Measurements from ENCODE around the gene ORM1.

The ORM1 gene

DNA sequence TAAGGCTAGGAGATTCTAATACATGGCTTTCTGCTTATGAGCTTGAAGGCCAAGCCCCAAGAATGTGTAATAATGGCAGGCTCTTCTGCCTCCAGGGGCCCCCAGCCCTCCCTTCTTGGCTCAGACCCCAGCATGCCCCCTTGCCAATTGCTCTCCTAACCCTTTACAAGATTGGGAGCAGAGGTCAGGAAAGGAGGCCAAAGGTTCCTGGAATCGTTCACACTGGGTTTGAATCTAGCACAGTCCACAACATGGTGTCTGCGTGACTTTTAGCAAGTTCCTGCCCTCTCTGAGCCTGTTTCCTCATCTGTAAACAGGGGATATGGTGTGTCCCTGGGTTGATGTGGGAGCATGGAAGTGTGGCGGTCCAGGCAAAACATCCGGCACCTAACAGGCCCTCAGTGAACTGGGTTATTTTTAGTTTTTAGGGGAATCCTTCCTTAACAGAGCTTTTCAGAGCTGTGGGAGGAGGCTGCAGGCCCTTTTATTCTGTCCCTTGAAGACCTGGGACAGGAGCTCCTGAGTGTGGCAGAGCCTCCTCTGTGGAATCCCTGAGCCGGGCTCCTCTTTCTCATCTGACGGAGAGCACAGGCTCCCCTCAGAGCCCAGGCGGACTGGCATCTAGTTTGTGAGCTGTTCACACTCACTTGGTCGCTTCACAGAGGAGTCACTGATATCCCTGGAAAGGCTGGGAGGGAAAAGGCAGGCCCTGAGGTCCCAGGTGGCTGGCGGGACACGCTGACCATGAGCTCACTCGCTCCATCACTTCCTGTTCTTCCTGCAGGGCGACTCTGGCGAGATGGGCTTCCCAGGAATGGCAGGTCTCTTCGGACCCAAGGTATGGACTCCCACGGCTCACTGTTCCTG, 23.4 kb upstream of the ORM1 start:
- Mint-ChIP-seq H3K9me3 (peaks cover 7% of the 10 kb centered on the region), H3K36me3 (peaks cover 4% of the 10 kb centered on the region), H3K4me3 (no peak overlapping the region), H3K27ac (no peak overlapping the region), H3K4me1 (no peaks in the 10 kb centered on the region), H3K27me3 (peaks cover 4% of the 10 kb centered on the region)

DNA sequence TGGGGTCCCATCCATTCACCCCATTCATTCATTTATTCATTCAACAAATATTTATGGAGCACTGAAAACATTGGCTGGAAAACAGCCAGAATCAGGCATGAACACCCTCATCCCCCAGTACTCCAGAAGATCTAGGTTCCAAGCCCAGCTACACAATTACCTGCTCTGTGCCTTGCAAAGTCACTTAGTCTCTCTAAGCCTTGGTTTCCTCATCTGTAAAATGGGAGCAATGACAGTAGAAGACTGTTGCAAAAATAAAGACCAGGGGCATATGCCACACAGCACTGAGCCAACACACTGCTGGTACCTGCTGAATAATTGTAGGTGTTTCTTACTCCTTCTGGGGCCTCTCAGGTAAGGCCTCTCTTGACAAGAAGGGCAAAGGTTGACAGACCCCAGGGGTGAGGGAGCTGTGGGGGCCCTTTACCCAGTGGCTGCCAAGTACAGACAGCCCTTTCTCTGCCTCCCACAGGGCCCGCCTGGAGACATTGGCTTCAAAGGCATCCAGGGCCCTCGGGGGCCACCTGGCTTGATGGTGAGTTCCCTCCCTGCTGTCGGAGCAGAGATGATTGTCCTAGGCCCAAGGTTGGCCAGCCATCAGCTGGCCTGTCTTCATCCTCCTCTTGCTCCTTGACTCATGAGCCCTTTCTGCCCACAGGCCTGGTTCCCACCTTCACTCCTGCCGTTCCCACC, 22.6 kb upstream of the ORM1 start:
- Mint-ChIP-seq H3K36me3 (peaks cover under 1% of the 10 kb centered on the region), H3K27ac (no peak overlapping the region), H3K9me3 (peaks cover under 1% of the 10 kb centered on the region), H3K4me1 (peaks cover 3% of the 10 kb centered on the region), H3K27me3 (peaks cover under 1% of the 10 kb centered on the region), H3K4me3 (no peak overlapping the region)

DNA sequence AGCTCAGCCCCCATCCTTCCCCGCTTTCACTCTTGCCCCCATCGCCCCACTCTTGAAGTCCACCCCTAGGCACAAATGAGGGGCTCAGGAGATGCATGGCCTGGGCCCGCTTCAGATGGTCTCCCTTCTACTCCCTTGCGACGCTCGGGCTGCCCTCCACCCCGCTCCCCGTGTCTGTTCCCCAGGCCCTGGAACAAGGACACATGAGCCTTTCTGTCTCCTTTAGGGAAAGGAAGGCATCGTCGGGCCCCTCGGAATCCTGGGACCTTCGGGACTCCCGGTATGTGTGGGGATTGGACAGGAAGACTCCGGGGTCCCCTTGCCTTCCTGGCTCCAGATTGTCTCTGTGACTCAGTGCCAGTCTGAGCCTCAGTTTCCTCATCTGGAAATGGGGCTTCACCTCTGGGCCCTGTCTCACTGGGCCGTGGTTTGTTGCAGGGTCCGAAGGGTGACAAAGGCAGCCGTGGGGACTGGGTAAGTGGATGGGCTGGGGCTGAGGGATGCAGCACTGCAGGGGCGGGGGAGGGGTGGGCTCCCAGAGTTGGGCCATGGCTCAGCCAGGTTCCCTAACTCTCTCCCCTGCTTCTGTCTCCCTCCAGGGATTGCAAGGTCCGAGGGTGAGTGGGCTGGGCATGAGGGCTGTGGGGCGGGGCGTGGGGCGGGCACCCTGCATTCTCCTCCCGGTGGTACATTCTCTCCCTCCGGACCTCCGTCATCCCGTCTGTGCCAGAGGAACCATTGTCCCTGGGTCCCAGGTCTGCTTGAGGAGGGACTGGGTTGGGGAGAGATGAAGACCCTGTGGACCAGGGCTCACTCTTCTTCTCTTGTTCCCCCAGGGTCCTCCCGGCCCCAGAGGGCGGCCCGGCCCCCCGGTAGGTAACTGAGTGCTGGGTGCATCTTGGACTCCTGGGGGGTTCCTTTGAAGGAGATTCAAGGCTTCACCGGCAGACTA, 21.8 kb upstream of the ORM1 start:
- Mint-ChIP-seq H3K4me3 (no peak overlapping the region), H3K27me3 (no peaks in the 10 kb centered on the region), H3K36me3 (no peaks in the 10 kb centered on the region), H3K4me1 (peaks cover 7% of the 10 kb centered on the region), H3K27ac (no peak overlapping the region), H3K9me3 (no peaks in the 10 kb centered on the region)

DNA sequence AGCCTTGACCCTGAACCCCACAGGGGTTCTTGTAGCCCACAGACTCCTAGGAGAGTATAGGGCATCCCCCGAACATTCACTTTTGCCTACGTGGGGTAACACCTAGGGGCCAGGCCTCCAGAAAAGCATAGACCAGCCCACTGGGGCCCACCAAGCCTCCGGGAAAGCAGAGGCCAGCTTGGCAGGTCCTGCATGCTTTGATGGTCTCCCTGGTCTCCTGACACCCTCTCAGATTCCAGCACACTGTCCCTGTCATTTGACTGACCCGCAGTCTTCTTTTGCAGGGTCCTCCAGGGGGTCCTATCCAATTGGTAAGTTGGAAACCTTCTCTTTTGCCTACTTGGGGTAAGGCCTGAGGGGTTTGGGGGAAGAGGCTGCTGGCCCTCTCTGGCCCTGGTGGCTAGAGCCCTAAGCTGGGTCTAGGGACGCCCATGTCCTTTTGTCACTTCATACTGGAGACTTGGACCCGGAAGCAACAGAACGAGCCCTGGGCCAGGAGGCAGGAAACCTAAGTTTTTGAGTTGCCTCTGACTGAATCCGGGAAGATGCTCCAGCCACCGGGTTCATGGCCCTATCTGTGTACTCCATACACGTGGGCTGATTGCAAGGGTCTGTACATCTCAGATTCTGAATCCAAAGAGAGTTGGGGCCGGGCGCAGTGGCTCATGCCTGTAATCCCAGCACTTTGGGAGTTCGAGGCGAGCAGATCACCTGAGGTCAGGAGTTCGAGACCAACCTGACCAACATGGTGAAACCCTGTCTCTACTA, 20.9 kb upstream of the ORM1 start:
- H3K9me3 Mint-ChIP-seq, result no peaks in the 10 kb centered on the region
- H3K4me3 Mint-ChIP-seq, result no peak overlapping the region
- H3K36me3 Mint-ChIP-seq, result no peaks in the 10 kb centered on the region
- no peaks in the 10 kb centered on the region for H3K27me3 Mint-ChIP-seq
- H3K4me1 Mint-ChIP-seq, result peaks cover 7% of the 10 kb centered on the region
- H3K27ac Mint-ChIP-seq, result no peak overlapping the region

DNA sequence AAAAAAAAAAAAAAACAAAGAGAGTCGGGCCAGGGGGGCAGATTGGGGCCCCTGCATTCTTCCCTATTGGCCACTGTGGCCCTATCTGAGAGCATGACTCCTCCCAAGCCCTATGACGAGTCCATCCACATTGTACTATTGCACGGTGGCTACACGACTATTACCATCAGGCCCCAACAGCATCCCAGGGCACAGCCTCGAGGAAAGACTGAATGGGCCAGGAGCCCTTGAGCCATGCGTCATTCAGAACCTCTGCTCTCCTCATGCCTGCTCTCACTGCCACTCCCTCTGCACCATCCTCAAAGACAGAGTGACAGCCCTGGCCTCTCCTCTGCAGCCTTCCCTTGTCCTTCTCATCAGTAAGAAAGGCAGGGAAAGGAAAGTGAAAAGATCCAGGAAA, 20.2 kb upstream of the ORM1 start:
- H3K27me3 Mint-ChIP-seq, result no peaks in the 10 kb centered on the region
- no peak overlapping the region for H3K27ac Mint-ChIP-seq
- H3K4me3 Mint-ChIP-seq, result no peak overlapping the region
- no peaks in the 10 kb centered on the region for H3K9me3 Mint-ChIP-seq
- H3K36me3 Mint-ChIP-seq, result no peaks in the 10 kb centered on the region
- peaks cover 7% of the 10 kb centered on the region for H3K4me1 Mint-ChIP-seq

DNA sequence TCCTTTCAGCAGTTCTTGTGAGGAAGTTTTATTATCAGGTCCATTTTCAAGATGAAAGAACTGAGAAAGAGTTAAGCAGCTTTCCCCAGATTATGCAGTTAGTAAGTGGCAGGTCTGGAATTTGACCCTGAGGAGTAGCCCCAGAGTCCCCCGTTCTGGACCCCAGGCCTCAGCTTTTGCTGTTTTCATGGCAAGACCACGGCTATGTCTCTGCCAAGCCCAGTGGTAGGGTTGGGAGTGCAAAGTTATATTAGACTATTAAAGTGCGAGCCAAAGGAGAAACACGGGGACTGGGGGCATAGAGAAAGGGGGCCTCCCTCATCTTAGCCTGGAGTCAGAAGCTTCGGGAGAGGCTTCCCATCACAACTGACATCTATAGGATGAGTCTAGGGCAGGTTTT, 19.3 kb upstream of the ORM1 start:
- Mint-ChIP-seq H3K9me3 (no peaks in the 10 kb centered on the region), H3K4me1 (peaks cover 7% of the 10 kb centered on the region), H3K36me3 (no peaks in the 10 kb centered on the region), H3K27me3 (no peaks in the 10 kb centered on the region), H3K4me3 (no peak overlapping the region), H3K27ac (no peak overlapping the region)

DNA sequence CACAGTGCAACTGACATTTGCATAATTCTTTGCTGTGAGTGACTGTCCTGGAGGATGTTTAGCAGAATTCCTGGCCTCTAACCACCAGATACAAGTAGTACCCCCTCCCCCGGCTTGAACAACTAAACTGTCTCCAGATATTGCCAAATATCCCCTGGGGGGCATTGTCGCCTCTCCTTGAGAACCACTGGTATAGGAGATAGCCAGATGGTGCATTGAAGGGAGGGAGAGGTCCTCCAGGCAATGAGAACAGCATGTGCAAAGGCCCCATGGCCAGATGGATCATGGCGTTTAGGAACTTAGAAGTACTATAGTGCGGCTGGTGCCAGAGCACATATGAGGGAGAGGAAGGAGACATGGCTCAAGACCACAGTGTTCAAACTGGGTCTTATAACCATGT, 18.9 kb upstream of the ORM1 start:
- H3K4me3 Mint-ChIP-seq, result no peak overlapping the region
- H3K9me3 Mint-ChIP-seq, result no peaks in the 10 kb centered on the region
- H3K27ac Mint-ChIP-seq, result no peak overlapping the region
- no peaks in the 10 kb centered on the region for H3K27me3 Mint-ChIP-seq
- no peaks in the 10 kb centered on the region for H3K36me3 Mint-ChIP-seq
- peaks cover 7% of the 10 kb centered on the region for H3K4me1 Mint-ChIP-seq

DNA sequence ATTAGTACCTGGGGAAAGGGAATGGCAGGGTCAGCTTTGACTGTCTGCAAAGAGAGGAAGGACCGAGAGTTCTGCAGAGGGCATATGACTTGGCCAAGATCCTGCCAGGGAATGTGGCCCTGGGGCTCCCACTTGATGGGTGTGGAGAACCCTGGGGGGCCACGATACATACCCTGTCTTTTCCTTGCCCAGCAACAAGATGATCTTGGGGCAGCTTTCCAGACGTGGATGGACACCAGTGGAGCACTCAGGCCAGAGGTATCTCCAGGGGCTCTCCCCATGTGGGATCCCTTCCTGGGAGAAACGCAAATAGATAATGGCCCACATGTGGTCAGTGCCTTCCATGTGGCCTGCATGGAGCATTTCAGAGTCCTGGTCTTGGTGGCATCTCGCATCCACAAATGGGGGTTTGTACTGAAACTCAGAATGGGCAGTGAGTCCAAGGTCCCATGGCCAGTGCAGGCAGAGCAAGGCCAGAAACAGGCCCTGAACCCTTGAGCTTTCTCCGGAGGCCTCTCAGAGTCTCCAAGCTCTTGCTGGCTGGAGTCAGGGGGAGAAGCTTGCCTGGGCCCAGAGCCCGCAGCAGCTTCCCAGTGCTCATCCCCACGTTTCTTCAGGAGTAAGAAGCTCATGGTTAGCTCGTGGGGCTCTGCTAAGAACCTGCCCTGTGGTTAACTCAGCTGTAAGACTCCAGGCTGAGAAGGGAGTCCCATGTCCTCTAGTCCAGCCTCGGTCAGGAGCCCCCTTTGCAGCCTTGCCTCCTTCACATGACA, 18.3 kb upstream of the ORM1 start:
- H3K36me3 Mint-ChIP-seq, result no peaks in the 10 kb centered on the region
- peaks cover 7% of the 10 kb centered on the region for H3K4me1 Mint-ChIP-seq
- no peaks in the 10 kb centered on the region for H3K9me3 Mint-ChIP-seq
- H3K4me3 Mint-ChIP-seq, result no peak overlapping the region
- H3K27me3 Mint-ChIP-seq, result no peaks in the 10 kb centered on the region
- no peak overlapping the region for H3K27ac Mint-ChIP-seq

DNA sequence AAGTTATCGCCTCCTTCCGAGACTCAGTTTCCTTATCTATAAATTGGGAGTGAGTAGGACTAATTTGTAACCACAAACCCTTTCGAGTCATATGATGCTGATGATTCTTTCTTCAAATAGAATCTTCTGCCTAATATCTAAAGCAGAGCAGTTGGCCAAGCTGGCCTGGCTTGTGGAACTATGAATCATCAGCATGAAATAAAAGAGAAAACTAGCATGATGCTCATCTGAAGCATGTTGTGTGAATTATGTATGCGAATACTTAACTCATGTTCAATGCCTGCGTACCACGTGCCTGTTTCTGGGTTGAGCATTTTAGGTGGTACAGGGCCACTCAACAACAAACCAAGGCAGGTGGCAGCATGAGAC, 15.0 kb upstream of the ORM1 start:
- H3K4me3 Mint-ChIP-seq, result no peak overlapping the region
- H3K27ac Mint-ChIP-seq, result no peak overlapping the region
- no peaks in the 10 kb centered on the region for H3K27me3 Mint-ChIP-seq
- H3K4me1 Mint-ChIP-seq, result peaks cover 7% of the 10 kb centered on the region
- no peaks in the 10 kb centered on the region for H3K9me3 Mint-ChIP-seq
- H3K36me3 Mint-ChIP-seq, result no peaks in the 10 kb centered on the region

DNA sequence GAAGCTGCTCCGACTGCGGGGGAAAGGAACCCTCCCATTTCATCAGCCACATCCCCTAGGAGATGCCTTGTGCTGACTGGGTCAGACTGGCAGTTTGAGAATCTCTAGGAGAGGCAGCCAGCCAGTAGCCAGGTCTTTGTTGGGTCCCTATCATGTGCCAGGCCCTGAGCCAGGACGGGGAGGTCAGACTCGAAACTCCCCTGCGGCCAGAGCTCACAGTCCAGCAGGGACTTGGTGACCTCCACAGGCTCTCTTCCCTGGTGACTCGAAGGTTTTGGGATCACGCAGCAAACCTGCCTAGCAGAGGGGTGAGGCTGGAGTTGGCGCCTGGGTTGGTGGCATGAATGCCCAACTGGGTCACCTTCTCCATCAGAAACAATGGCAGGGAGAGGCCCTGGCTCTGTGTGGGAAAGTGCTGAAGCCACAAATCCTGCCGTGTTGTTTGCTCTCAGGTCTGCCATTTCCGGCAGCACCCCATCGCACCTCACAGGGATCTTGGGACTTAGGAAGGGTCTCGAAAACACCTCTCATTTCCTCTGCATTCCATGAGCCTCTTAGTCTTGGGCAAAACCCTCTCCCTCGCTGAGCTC, 14.4 kb upstream of the ORM1 start:
- H3K9me3 Mint-ChIP-seq, result no peaks in the 10 kb centered on the region
- H3K36me3 Mint-ChIP-seq, result no peaks in the 10 kb centered on the region
- no peak overlapping the region for H3K27ac Mint-ChIP-seq
- no peak overlapping the region for H3K4me3 Mint-ChIP-seq
- H3K27me3 Mint-ChIP-seq, result no peaks in the 10 kb centered on the region
- H3K4me1 Mint-ChIP-seq, result peaks cover 7% of the 10 kb centered on the region

DNA sequence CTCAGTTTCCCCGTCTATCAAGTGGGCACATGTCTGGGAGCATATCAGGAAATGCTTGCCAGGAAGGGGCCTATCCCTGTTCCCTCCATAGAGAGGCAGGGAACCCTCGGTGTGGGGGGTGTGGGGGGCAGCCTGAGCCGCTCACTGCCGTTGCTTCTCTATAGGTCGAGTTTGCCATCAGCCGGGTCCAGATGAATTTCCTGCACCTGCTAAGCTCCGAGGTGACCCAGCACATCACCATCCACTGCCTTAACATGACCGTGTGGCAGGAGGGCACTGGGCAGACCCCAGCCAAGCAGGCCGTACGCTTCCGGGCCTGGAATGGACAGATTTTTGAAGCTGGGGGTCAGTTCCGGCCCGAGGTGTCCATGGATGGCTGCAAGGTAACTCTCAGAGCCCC, 13.8 kb upstream of the ORM1 start:
- no peak overlapping the region for H3K4me3 Mint-ChIP-seq
- no peaks in the 10 kb centered on the region for H3K27me3 Mint-ChIP-seq
- H3K4me1 Mint-ChIP-seq, result peaks cover 7% of the 10 kb centered on the region
- no peaks in the 10 kb centered on the region for H3K9me3 Mint-ChIP-seq
- H3K27ac Mint-ChIP-seq, result no peak overlapping the region
- no peaks in the 10 kb centered on the region for H3K36me3 Mint-ChIP-seq

DNA sequence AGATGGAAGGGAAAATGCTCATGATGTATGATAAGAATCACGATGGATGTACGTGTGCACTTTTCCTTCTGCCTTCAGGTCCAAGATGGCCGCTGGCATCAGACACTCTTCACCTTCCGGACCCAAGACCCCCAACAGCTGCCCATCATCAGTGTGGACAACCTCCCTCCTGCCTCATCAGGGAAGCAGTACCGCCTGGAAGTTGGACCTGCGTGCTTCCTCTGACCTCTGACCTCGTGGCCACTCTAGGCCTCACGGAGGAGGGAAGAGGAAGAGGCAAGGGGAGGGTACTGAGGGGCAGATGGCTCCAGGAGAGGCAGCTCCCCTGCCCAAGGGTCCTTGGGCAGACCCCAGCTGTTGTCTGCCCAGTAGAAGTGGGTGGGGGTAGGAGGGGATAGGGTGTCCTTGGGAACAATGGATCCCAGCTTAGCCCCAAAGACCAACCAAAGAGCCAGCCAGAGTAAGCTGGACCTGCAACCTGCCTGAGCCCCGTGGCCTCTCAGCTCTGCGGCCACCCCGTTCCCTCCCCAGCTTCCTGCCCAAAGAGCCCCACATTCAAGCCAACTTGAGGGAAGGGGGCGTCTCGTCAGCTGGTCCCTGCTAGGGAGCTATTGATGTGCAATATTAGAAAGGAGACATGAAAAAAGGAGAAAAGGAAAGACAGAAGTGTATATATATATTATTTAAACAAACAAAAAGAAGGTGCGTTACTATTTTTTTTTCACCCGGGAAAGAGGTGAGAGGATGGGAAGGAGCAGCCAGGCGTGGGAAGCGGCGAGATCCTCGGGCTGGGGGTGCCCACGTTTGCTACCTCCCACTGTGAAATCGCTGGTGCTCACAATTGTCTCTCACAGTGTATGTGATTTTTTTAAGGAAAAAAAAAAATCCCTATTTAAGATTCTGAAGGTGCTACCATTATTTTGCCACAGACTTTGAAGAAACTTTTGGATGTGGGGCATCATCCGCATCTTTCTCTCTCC, 12.1 kb upstream of the ORM1 start:
- peaks cover under 1% of the 10 kb centered on the region for H3K4me1 Mint-ChIP-seq
- H3K36me3 Mint-ChIP-seq, result no peaks in the 10 kb centered on the region
- peak overlapping the region; percentile 51 for H3K27ac Mint-ChIP-seq
- no peaks in the 10 kb centered on the region for H3K27me3 Mint-ChIP-seq
- H3K9me3 Mint-ChIP-seq, result no peaks in the 10 kb centered on the region
- H3K4me3 Mint-ChIP-seq, result no peak overlapping the region

All from activated naive CD4-positive, alpha-beta T cell treated with anti-CD3 and anti-CD28 coated beads, Interleukin-2, amount 50 U/mL, for 24 hours (primary cell).